OCI-LY3 (cell line): ENCODE measurements around the gene STYXL1.

Source experiments
- H2AFZ ChIP-seq: fragments of 200-600, 300-600 bp; shearing (Covaris generic); 2 replicates; pipeline ENCODE4 v1.6.0; 2014; ENCODE audit warnings: antibody characterized with exemption, low read depth, low read length
- H3K27ac ChIP-seq: fragments of 200-600, 300-600 bp; sonication (generic); 2 replicates; pipeline ENCODE4 v1.5.1; 2014; ENCODE audit warnings: mild to moderate bottlenecking, low read length, moderate library complexity, mixed read lengths
- H3K27me3 ChIP-seq: fragments of 200-600, 300-600 bp; sonication (generic); 2 replicates; pipeline ENCODE4 v1.6.1; 2014; ENCODE audit warnings: low read depth, low read length, mixed read lengths
- H3K36me3 ChIP-seq: fragments of 200-600, 300-600 bp; sonication (generic); replicated peaks from 2 replicates; pipeline ENCODE3; 2014; ENCODE audit warnings: low read depth, low read length, mixed read lengths
- H3K4me1 ChIP-seq: fragments of 300-600, 200-600 bp; sonication (generic); 2 replicates; pipeline ENCODE4 v1.6.1; 2014; ENCODE audit warnings: low read length, mixed read lengths
- H3K4me2 ChIP-seq: fragments of 200-600, 300-600 bp; sonication (generic); 2 replicates; pipeline ENCODE4 v1.6.1; 2014; ENCODE audit warnings: low read length, mixed read lengths
- H3K4me3 ChIP-seq: fragments of 300-600, 200-600 bp; sonication (generic); 2 replicates; pipeline ENCODE4 v1.5.1; 2014; ENCODE audit warnings: antibody characterized with exemption, mild to moderate bottlenecking, low read length, moderate library complexity
- H3K79me2 ChIP-seq: fragments of 300-600, 200-600 bp; shearing (Covaris generic); 2 replicates; pipeline ENCODE4 v1.6.1; 2014; ENCODE audit warnings: mild to moderate bottlenecking, low read length, mixed read lengths
- H3K9ac ChIP-seq: fragments of 300-600, 200-600 bp; shearing (Covaris generic); 2 replicates; pipeline ENCODE4 v1.6.0; 2014; ENCODE audit warnings: mild to moderate bottlenecking, low read length, moderate library complexity
- H3K9me3 ChIP-seq: fragments of 200-600, 300-600 bp; shearing (Covaris generic); 2 replicates; pipeline ENCODE4 v1.6.1; 2014; ENCODE audit warnings: low read length, mixed read lengths; ENCODE audit not compliant: insufficient read depth
- H4K20me1 ChIP-seq: fragments of 200-600, 300-600 bp; sonication (generic); 2 replicates; pipeline ENCODE4 v1.6.1; 2016; ENCODE audit warnings: low read length, mixed read lengths; ENCODE audit not compliant: insufficient read depth
- CTCF ChIP-seq: fragments of 200-600, 300-600 bp; sonication (generic); IDR thresholded peaks from 2 replicates; pipeline ENCODE4 v1.5.1; 2014; ENCODE audit warnings: antibody characterized with exemption, low read length, low read depth
- EZH2phosphoT487 ChIP-seq: fragments of 200-600 bp; shearing (Covaris generic); IDR thresholded peaks from 2 replicates; pipeline ENCODE4 v1.6.1; 2018; ENCODE audit warnings: antibody characterized with exemption, mixed run types, low read depth

STYXL1 gene

GRCh38 chr7:76057813-76058145 lies 10.0 kb upstream of the STYXL1 start:
- Histone ChIP-seq H2AFZ (no peak overlapping the region), H3K27me3 (no peaks in the 10 kb centered on the region), H3K9ac (no peak overlapping the region), H3K36me3 (peaks cover 60% of the 10 kb centered on the region), H3K4me1 (peaks cover 10% of the 10 kb centered on the region), H4K20me1 (peaks cover 11% of the 10 kb centered on the region), H3K4me2 (no peak overlapping the region), H3K27ac (no peak overlapping the region), H3K9me3 (no peaks in the 10 kb centered on the region), H3K79me2 (peaks cover 40% of the 10 kb centered on the region), H3K4me3 (no peak overlapping the region)
- TF ChIP-seq EZH2phosphoT487, result no peak
- no peak for TF ChIP-seq CTCF

- no peak for TF ChIP-seq EZH2phosphoT487
- TF ChIP-seq CTCF, result no peak
- Histone ChIP-seq H3K27me3 (no peaks in the 10 kb centered on the region), H3K9me3 (no peaks in the 10 kb centered on the region), H3K9ac (no peak overlapping the region), H3K4me2 (no peak overlapping the region), H3K4me3 (no peak overlapping the region), H2AFZ (no peak overlapping the region), H3K79me2 (peaks cover 46% of the 10 kb centered on the region), H3K36me3 (peaks cover 57% of the 10 kb centered on the region), H3K27ac (no peak overlapping the region), H4K20me1 (peaks cover 15% of the 10 kb centered on the region), H3K4me1 (peaks cover 10% of the 10 kb centered on the region)
Observed at GRCh38 chr7:76057103-76057812, 9.5 kb upstream of the STYXL1 start.

GRCh38 chr7:76056241-76056640 lies 8.4 kb upstream of the STYXL1 start:
- Histone ChIP-seq H3K27ac (no peak overlapping the region), H3K4me3 (no peak overlapping the region), H3K27me3 (no peaks in the 10 kb centered on the region), H2AFZ (no peak overlapping the region), H4K20me1 (peaks cover 20% of the 10 kb centered on the region), H3K4me1 (peaks cover 10% of the 10 kb centered on the region), H3K9me3 (no peaks in the 10 kb centered on the region), H3K4me2 (no peak overlapping the region), H3K9ac (no peak overlapping the region), H3K36me3 (peaks cover 53% of the 10 kb centered on the region), H3K79me2 (peaks cover 56% of the 10 kb centered on the region)
- no peak for TF ChIP-seq CTCF
- no peak for TF ChIP-seq EZH2phosphoT487

GRCh38 chr7:76054123-76055120 lies 6.6 kb upstream of the STYXL1 start:
- Histone ChIP-seq H3K4me2 (no peak overlapping the region), H3K9ac (no peak overlapping the region), H3K36me3 (peaks cover 45% of the 10 kb centered on the region), H3K27me3 (no peaks in the 10 kb centered on the region), H2AFZ (no peak overlapping the region), H3K4me1 (peaks cover 13% of the 10 kb centered on the region), H3K9me3 (no peaks in the 10 kb centered on the region), H3K4me3 (no peak overlapping the region), H3K79me2 (peaks cover 74% of the 10 kb centered on the region), H3K27ac (0 out of 2 replicates have a peak overlapping the region, but pooled peaks have one; percentile 12), H4K20me1 (peaks cover 23% of the 10 kb centered on the region)
- no peak for TF ChIP-seq EZH2phosphoT487
